Astrocyte (in vitro differentiated cells and primary cell): Measurements from ENCODE around the gene BANK1.

Experiments
- EZH2 ChIP-seq: IDR thresholded peaks from 2 replicates; pipeline ENCODE4 v1.6.1; 2012; ENCODE audit warnings: mild to moderate bottlenecking, low read length, inconsistent platforms; ENCODE audit not compliant: insufficient read depth
- TF ChIP-seq, protein P1 (sequence below): IDR thresholded peaks from 2 replicates; pipeline ENCODE4 v1.5.1; 2011; ENCODE audit warnings: low read depth, mild to moderate bottlenecking, inconsistent platforms, low read length, moderate library complexity; ENCODE audit not compliant: insufficient read depth

GRCh38 chr4:102061133-102061532, 270.6 kb downstream of the BANK1 start:
- TF ChIP-seq, protein P1, sequence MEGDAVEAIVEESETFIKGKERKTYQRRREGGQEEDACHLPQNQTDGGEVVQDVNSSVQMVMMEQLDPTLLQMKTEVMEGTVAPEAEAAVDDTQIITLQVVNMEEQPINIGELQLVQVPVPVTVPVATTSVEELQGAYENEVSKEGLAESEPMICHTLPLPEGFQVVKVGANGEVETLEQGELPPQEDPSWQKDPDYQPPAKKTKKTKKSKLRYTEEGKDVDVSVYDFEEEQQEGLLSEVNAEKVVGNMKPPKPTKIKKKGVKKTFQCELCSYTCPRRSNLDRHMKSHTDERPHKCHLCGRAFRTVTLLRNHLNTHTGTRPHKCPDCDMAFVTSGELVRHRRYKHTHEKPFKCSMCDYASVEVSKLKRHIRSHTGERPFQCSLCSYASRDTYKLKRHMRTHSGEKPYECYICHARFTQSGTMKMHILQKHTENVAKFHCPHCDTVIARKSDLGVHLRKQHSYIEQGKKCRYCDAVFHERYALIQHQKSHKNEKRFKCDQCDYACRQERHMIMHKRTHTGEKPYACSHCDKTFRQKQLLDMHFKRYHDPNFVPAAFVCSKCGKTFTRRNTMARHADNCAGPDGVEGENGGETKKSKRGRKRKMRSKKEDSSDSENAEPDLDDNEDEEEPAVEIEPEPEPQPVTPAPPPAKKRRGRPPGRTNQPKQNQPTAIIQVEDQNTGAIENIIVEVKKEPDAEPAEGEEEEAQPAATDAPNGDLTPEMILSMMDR = no peak
- TF ChIP-seq EZH2 = no peak
